GM21786 (cell line): Measurements from ENCODE around the gene NEUROD2.

Source experiments
- ATAC-seq: cut with Tn5 transposase; IDR thresholded peaks from one replicate; pipeline ENCODE4 v1.9.1; 2021; ENCODE audit not compliant: unreplicated experiment

NEUROD2 gene

GRCh38 chr17:39581759-39582085 is 26.0 kb downstream of the NEUROD2 start:
- ATAC-seq: no peak

DNA sequence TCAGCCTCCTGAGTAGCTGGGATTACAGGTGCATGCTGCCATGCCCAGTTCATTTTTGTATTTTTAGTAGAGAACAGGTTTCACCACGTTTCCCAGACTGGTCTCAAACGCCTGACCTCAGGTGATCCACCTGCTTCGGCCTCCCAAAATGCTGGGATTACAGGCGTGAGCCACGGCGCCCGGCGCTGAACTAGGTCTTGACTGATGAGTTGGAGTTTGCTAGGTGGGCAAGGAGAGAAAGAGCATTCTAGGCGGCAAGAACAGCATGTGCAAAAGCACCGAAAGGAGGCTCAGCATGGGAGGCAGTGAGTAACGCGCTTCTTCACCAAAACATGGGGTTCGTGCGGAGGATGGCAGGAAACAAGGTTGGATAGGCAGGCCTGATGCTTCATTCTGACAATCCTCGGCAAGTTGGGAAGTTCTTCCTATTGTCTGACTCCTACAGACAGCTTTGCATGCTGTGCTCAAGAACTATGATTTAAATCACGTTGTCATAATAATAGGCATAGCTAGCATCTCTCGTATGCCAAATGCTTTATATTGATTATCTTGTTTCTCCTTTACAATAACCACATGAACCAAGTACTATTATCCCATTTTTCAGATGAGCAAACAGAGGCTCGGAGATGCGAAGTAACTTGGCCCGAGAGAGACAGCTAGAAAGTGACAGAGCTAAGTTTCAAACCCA is 26.5 kb downstream of the NEUROD2 start:
- no peak for ATAC-seq

DNA sequence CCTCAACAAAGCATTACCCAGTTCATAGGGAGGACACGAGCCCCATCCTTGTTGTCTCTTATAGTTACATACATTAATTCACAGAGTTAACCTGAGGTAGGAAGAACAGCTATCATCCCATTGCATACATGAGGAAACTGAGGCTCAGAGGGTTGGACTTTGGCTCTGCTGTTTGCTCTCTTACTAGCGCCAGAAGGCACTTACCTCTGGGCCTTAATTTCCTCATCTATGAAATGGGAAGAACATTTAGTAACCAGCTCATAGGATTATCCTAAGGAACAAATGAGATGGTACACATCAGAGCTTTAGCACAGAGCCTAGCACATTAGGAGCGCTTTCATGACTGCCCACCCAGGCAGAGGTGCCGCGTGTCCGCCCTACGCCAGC is 27.6 kb downstream of the NEUROD2 start:
- no peak for ATAC-seq

GRCh38 chr17:39579318-39580081 is 28.2 kb downstream of the NEUROD2 start:
- ATAC-seq: no peak

- ATAC-seq: no peak
Measured at GRCh38 chr17:39578272-39578671, 29.4 kb downstream of the NEUROD2 start.

DNA sequence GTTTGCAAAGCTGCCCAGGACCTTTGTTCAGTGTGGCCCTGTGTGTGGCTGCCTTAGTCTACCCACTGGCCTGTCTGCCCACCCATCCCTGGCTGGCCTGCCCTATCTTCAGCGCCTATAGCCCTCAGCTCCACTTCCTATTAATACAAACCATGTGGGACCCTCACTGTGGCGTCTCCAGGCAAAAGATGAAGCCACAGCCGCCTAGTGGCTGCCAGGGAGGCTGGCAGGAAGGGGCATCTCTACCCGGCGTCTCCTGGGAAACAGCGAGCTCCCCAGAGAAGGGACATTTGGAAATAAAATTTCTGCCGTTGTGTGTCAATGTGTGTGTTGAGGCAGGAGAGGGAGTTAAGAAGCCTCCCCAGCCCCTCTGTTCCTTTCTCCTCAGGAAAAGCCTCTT is 31.5 kb downstream of the NEUROD2 start:
- no peak for ATAC-seq

DNA sequence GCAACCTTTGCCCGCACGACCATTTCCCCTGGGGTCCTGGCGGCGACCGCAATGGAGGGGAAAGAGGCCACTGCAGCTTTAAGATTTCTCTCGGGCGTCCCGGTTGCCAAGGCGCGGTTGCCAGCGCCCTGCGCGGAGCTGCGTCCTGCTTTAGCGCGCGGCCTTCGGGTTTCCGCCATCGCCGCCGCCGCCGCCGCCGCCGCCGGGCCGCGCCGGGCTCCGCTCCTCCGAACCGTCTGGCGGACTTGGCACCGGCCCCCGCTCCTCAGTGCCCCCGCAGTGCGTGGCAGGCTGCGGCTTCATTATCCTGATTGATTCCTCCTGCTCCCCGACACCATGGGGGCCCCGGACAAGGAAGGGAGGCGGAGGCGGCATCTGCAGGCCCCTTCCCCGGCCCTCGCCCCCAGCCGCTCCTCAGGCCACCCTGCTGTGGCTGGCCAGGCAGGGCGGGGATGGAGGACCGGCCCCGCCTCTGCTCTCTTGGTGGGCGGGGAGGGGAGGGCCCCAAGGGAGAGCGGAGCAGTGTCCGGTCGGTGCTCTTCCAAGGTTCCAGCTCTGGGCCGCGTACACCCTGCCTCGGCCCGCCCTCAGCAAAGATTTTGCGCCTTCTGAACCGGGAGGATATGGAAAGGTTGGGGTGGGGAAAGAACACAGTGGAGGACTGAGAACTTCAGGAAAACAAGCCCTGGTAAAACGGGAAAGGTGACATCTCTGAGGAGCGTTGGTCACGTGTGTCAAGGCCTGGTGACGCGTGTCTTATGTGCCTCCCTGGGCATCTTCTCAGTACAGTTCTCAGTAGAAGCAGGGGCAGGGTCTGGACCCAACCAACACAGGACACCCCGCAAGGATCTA is 34.0 kb downstream of the NEUROD2 start:
- no peak for ATAC-seq

GRCh38 chr17:39572121-39572520 is 35.6 kb downstream of the NEUROD2 start:
- ATAC-seq: no peak

DNA sequence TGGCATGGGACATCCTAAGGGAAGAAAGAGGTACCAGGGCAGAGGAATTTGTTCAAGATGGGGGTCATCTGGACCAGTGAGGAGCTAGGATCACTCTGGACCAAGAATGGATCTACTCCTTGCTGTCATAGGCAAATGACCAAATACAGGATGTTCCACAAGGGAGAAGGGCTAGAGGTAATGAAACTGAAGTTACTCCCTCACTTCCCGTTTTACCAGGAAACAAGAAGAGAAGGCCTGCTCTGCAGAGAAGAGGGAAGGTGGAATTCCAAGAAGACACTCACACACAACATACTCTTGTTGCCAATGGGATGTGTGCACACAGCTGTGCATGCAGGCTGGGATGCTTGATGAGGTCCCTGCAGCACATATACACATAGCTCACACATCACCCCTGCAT is 38.6 kb downstream of the NEUROD2 start:
- ATAC-seq: no peak

DNA sequence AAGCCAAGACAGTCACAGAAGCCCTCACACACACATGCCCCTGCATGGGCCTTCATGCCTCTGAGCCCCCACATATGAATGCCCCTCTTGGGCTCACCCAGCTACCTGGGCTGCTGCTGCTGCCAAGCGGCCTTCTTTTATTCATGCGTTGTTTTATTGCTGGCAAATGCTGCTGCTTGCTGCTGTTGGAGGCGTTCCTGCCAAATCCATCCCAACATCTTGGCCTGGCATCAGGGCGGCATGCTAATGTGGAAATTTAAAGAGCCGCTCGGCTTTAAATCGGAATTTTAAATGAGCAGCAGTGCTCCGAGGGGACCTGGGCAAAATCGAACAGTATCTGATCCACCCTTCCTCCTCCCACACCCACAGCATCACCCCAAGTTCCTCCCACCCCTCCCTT is 39.0 kb downstream of the NEUROD2 start:
- ATAC-seq: no peak

DNA sequence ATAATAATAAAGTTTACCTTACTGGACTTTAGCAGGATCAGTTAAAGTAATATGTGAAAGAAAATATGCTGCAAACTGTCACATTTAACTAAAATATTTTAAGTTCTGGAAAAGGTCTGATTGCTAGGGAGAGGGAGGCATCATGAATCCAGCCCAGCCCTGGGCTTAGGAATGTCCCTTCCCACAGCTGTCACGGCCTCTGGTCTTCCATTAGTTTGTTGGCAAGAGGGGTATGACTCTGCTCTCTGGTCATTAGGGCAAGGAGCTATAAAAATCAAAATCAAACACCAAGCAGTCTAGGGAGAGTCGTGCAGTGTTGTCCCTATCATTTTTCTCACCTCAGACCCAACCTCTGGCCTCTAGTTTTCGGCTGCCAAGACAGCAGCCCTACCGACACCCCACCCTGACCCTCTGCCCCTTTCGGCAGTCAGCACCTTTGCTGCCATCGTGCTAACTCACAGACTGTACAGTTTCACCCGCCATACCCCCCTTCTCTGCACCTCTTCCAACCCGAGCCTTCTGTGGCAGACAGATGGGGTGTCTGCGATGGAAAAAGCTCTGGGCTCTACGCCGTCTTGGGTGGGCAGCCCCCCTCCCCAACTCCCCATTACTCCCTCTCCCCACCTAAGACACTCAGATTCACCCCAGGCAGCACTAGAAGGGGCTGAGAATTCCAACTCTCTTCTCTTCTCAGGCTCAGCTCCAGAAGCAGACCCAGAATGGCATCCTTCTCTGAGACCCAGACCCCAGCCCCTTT is 41.4 kb downstream of the NEUROD2 start:
- no peak for ATAC-seq

DNA sequence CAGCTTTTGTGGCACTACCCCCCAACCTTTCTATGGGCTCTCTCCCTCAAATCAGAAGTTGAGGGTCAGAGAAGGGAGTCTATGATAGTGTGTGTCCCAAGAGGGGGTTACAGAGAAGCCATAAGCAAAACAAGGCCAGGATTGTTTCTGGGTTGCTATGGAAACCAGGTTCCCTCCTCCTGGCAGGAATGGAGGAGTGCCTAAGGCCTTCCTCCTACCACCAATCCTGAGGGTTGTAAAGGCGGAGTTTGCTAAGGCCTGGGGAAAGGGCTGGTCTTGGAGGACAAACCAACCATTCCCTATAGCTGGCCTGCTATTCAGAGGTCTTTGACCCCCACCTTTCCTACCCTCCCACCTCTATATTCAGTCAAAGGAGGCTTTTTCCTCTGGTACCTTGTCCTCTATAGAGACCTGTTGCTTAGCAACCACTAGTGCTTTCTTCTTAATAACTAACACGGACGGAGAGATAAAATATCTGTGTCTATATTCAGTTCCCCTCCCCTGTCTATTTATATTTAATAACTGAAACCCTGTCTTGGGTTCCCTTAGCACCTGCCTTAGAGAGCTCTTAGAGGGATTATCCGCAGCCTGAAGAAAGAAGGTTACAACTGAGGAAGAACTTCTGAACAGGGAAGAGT is 43.4 kb downstream of the NEUROD2 start:
- ATAC-seq: no peak

DNA sequence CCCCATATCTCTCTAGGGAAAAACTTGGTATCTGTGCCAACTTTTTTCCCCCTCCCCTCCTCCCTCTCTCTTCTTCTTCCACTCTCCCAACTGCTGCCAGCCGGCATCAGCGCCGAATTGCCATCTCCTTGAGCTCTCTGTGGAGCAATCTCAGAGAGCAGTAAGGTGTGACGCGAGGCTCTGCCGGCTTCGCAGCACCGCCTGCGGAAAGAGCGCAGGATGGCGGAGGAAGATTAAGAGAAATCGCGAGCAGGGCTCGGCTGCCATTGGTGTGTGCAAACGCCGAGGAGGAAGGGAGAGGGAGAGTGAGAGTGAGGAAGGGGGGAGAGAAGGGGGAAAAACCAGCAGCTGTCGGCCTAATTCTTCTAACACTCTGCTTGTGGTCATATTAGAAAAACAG is 44.2 kb downstream of the NEUROD2 start:
- ATAC-seq: no peak

- ATAC-seq: no peak
Measured at GRCh38 chr17:39562976-39563375, 44.7 kb downstream of the NEUROD2 start.

DNA sequence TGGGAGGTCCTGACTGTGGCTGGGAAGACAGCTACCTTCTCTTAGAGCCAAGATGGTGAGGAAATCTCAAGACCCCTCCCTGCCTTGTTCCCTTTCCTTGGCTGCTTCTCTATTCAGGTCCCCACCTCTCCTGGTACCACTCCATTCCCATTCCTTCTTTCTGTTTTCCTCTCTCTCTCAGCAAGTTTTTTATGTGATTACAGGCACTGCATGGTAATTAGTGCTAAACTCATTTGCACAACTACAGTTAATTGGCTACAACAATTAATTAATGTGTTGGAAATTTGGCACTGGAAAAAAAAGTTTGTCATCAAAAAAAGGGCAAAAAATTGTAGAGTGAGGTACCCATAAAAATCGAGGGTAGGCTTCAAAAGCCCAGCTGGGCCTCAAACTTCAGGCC is 45.3 kb downstream of the NEUROD2 start:
- ATAC-seq: no peak

- ATAC-seq: no peak
Measured at GRCh38 chr17:39556423-39556822, 51.3 kb downstream of the NEUROD2 start.

- no peak for ATAC-seq
Measured at GRCh38 chr17:39555368-39555767, 52.4 kb downstream of the NEUROD2 start.
